BJ (cell line): ENCODE data around the gene DLG5. TPM values are rescaled to one million over a fixed set of nuclear protein-coding genes. Genes with fewer than 3 reads are reported as not detected.

Source experiments
- CTCF ChIA-PET: fragments of 350-600 bp; formaldehyde crosslinking; extraction: SDS; loops from one replicate; lab custom pipeline; 2021; ENCODE audit warnings: antibody characterized with exemption, inconsistent platforms; lab: Yijun Ruan, JAX
- POLR2A ChIA-PET: fragments of 300-600 bp; sonication (Branson Sonifier 250); formaldehyde crosslinking; extraction: SDS; loops from one replicate; lab custom pipeline; 2021; ENCODE audit warnings: antibody characterized with exemption; lab: Charles Lee
- DNase-seq: peaks from one replicate; pipeline ENCODE4 v3.0.0-alpha.2; 2011; ENCODE audit warnings: low read depth
- H3K27me3 ChIP-seq: 2 replicates; pipeline ENCODE4 v1.6.0; 2011; ENCODE audit warnings: low read length; ENCODE audit not compliant: control insufficient read depth, insufficient read depth
- H3K36me3 ChIP-seq: 2 replicates; pipeline ENCODE4 v1.5.1; 2011; ENCODE audit warnings: low read length; ENCODE audit not compliant: control insufficient read depth, insufficient read depth
- H3K4me3 ChIP-seq: 2 replicates; pipeline ENCODE4 v1.5.1; 2011; ENCODE audit warnings: low read depth, mild to moderate bottlenecking, control low read depth, low read length
- CTCF ChIP-seq: IDR thresholded peaks from 2 replicates; pipeline ENCODE4 v1.5.1; 2011; ENCODE audit warnings: low read depth, mild to moderate bottlenecking, control low read depth, inconsistent platforms, low read length, moderate library complexity; ENCODE audit not compliant: insufficient read depth
- polyA plus RNA-seq: library from polyadenylated mRNA; depleted of rRNA; stranded (reverse); fragments of >200 nt; gene quantifications from 2 replicates; pipeline ENCODE4 v1.2.3, GENCODE V29; 2011

The DLG5 gene
- polyA plus RNA-seq, 1 experiment: 21.9 TPM

GRCh38 chr10:77946084-77946483 is 19.5 kb upstream of the DLG5 start:
- DNase-seq: no peak
- TF ChIP-seq CTCF: no peak
- ChIA-PET POLR2A (no interaction called here), CTCF (interaction anchor here (0.8 to 2.0 kb wide), 3 partner anchors 13 to 33 kb away, joined by 3 to 7 read pairs (median 5); no protein-coding TSS in a partner anchor)
- Histone ChIP-seq H3K4me3 (no peak overlapping the region), H3K36me3 (no peaks in the 10 kb centered on the region), H3K27me3 (no peaks in the 10 kb centered on the region)

GRCh38 chr10:77944519-77944918 is 18.0 kb upstream of the DLG5 start:
- DNase-seq: no peak
- ChIA-PET CTCF (interaction anchor here (0.6 to 2.0 kb wide), 2 partner anchors 15 to 25 kb away, joined by 4 to 7 read pairs; no protein-coding TSS in a partner anchor), POLR2A (no interaction called here)
- Histone ChIP-seq H3K4me3 (no peak overlapping the region), H3K27me3 (no peaks in the 10 kb centered on the region), H3K36me3 (no peaks in the 10 kb centered on the region)
- TF ChIP-seq CTCF: no peak

- H3K36me3 ChIP-seq: no peaks in the 10 kb centered on the region
- ChIA-PET CTCF (no interaction called here), POLR2A (no interaction called here)
- H3K4me3 ChIP-seq: no peak overlapping the region
- TF ChIP-seq CTCF: no peak
- no peaks in the 10 kb centered on the region for H3K27me3 ChIP-seq
- DNase-seq: peak; percentile 41
Measured at GRCh38 chr10:77943121-77943901, 16.8 kb upstream of the DLG5 start.

GRCh38 chr10:77941790-77942189 is 15.2 kb upstream of the DLG5 start:
- TF ChIP-seq CTCF: no peak
- H3K27me3 ChIP-seq: no peaks in the 10 kb centered on the region
- no peak overlapping the region for H3K4me3 ChIP-seq
- POLR2A ChIA-PET: no interaction called here
- CTCF ChIA-PET: interaction anchor here (1.0 to 1.4 kb wide), 3 partner anchors 9 to 45 kb away, joined by 3 to 5 read pairs (median 3); no protein-coding TSS in a partner anchor
- H3K36me3 ChIP-seq: no peaks in the 10 kb centered on the region
- no peak for DNase-seq

- CTCF ChIA-PET: interaction anchor here (0.9 to 1.6 kb wide), 2 partner anchors 34 kb away, joined by 3 to 5 read pairs; no protein-coding TSS in a partner anchor
Measured at GRCh38 chr10:77940627-77941026, 14.1 kb upstream of the DLG5 start.

More at GRCh38 chr10:77940627-77941026, 14.1 kb upstream of the DLG5 start:
- TF ChIP-seq CTCF: no peak
- Histone ChIP-seq H3K27me3 (no peaks in the 10 kb centered on the region), H3K36me3 (no peaks in the 10 kb centered on the region), H3K4me3 (no peak overlapping the region)
- no peak for DNase-seq
- POLR2A ChIA-PET: no interaction called here
